Jurkat, Clone E6-1 (cell line): Measurements from ENCODE around the gene EEIG1. TPM values are rescaled to one million over a fixed set of nuclear protein-coding genes. Genes with fewer than 3 reads are reported as not detected.
A peak's percentile ranks its signal among the peaks of the same experiment; 100 is the strongest.
"Not testable (repeated sequence)": the region's sequence is repeated elsewhere in the genome, so short reads cannot be mapped to it uniquely, and the experiment has no call there.

Experiments used
- DNase-seq: peaks from one replicate; pipeline ENCODE4 v3.0.0-alpha.2; 2011; ENCODE audit warnings: low read depth, low spot score
- H3K4me3 ChIP-seq: 2 replicates; pipeline ENCODE4 v1.5.1; 2011; ENCODE audit warnings: mild to moderate bottlenecking, low read length, control low read depth, moderate library complexity
- polyA plus RNA-seq: library from polyadenylated mRNA; unstranded; fragments of >200 nt; gene quantifications from one replicate; pipeline ENCODE4 v1.2.1, GENCODE V29; 2012; ENCODE audit warnings: missing spikeins; ENCODE audit not compliant: insufficient read length, insufficient read depth

The EEIG1 gene
- polyA plus RNA-seq, result 20.4 TPM

GRCh38 chr9:127980706-127981558 is at the start of gene EEIG1:
EEIG1 (minus strand) TSS chr9:127980989; CDS start chr9:127980137, 852 bp downstream.
- DNase-seq, result peak; percentile 85

DNA sequence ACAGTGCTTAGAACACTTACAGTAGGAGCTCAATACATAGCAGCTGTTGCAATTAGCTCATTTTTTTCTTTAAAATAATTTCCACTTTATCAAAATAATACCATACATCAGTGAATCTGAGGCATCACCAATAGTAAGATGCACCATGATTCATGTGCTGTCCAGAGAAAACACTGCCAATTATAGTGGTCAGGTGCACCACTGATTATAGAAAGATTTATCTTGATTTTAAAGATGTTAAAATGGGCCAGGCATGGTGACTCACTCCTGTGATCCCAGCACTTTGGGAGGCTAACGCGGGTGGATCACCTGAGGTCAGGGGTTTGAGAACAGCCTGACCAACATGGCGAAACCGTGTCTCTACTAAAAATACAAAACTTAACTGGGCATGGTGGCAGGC is 46.9 kb upstream of the EEIG1 start:
- H3K4me3 ChIP-seq, result no peak overlapping the region
- no peak for DNase-seq

More at GRCh38 chr9:127980706-127981558, at the start of gene EEIG1:
- H3K4me3 ChIP-seq, result peak within 1 kb of the TSS; percentile 66

DNA sequence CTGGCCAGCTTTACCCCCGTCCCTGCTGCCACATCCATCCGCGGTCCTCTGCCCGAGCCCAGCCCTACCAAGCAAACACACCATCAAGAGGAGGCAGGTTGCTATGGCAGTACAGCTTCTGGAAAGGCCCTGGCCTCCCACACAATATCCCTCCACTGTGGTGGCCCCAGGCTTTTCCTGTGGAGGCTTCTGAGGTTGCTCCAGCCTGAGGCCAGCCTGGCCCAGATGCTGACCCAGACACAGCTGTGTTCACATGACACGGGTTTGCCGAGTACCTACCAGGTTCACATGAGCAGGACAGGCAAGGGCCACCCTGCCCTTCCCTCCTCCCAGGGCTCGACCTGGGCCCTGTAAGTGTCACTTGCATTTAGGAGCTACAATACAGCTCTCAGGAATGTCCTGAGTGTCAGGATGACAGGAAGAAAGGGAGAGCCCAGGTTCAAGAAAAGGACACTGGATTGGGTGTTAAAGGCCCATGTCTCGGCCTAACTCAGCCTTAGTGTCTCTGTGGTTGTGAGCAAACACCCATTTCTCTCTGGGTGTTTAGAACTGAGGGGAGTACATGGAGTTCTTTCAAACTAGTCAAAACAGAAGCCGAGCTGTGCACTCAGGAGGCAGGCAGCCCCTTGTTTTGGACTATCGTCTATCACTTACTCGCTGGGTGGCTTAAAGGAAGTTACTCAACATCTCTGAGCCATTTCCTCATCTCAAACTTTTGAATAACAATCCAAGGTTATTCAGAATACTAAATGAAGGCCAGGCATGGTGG is 46.2 kb upstream of the EEIG1 start:
- DNase-seq, result peak; percentile 54
- peak overlapping the region; percentile 36 for H3K4me3 ChIP-seq

DNA sequence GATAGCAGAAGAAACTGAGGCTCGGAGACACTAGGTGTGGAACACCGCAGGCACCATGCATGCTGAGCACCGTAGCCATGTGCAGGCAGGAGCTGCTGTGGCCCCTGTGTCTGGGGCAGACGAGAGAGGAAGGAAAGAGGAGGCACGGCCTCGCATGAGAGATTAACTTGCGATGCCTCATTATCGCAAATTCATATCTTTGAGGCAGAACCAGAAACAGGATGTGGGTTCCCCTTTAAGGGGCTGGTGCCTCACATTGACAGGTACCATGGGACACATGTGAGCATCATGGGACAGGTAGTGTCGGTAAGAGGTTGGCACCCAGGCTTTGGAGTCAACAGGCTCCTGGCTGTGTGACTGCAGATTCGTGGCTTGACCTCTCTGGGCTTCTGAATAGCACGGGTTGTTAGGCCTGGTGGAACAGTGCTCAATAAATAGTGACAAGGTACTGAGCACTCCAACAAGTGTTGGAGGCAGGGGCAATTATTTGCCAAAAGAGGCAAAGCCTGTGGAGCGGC is 45.5 kb upstream of the EEIG1 start:
- peak overlapping the region; percentile 36 for H3K4me3 ChIP-seq
- peak; percentile 98 for DNase-seq

DNA sequence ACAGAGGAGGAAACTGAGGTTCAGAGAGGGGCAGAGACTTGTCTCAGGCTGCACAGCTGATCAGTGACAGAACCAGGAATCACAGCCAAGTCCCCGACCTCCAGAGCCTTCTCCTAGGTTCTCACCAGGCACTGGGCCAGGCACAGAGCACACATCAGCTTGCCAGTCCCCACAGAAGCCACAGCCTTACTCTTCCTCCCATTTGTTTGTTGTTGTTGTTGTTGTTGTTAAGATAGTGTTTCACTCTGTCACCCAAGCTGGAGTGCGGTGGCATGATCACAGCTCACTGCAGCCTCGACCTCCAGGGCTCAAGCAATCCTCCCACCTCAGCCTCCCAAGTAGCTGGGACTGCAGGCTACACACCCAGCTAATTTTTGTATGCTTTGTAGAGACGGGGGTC is 44.9 kb upstream of the EEIG1 start:
- H3K4me3 ChIP-seq, result peak overlapping the region; percentile 36
- no peak for DNase-seq

DNA sequence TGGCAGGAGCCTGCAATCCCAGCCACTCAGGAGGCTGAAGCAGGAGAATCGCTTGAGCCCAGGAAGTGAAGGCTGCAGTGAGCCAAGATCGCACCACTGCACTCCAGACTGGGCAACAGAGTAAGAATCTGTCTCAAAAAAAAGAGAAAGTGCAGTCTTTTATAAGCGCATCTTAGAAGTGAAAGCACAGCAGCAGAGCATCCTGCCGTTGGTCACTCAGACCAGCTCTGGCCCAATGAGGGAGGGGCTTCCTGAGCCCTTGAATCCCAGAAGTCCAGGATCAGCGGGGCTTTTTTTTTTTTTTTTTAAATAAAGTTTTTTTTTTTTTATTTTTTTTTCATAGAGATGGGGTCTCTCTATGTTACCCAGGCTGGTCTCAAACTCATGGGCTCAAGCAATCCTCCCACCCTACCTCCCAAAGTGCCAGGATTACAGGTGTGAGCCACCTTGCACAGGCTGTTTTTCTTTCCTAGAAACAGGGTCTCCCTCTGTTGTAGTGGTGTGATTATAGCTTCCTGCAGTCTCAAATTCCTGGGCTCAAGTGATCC is 44.0 kb upstream of the EEIG1 start:
- H3K4me3 ChIP-seq, result no peak overlapping the region
- no peak for DNase-seq

DNA sequence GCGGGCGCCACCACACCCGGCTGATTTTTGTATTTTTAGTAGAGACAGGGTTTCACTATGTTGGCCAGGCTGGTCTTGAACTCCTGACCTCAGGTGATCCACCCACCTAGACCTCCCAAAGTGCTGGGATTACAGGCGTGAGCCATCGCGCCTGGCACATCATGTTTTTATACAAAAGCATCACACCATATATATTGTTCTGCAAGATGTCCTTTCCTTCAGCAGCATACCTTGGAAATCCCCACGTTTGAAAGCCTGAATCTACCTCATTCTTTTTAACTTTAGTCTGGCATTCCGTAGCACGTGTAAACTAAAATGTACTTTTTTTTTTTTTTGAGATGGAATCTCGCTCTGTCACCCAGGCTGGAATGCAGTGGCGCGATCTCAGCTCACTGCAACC is 42.9 kb upstream of the EEIG1 start:
- DNase-seq, H3K4me3 ChIP-seq: not testable (repeated sequence)

- DNase-seq, result no peak
- no peak overlapping the region for H3K4me3 ChIP-seq
Observed at GRCh38 chr9:128022886-128023285, 42.1 kb upstream of the EEIG1 start.

- H3K4me3 ChIP-seq, result no peak overlapping the region
- no peak for DNase-seq
Observed at GRCh38 chr9:128021098-128021497, 40.3 kb upstream of the EEIG1 start.

- H3K4me3 ChIP-seq, result no peak overlapping the region
- no peak for DNase-seq
Observed at GRCh38 chr9:128020692-128021091, 39.9 kb upstream of the EEIG1 start.

DNA sequence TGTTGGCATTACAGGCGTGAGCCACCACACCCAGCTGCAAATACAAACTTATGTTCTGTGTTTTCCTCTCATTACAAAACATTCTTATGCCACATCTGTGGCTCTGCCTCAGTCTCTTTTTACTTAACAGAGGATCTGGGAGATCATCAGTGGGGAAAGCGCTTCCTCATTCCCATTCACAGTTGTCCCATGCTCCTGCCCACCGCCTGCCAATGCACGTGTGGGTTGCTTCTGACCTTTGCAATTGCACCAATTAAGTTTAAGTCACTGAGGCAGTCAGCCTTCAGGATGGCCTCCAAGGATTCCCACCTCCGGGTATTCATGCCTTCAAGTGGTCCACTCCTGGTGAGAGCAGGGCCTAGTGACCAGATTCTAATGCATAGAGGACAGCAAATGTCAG is 34.9 kb upstream of the EEIG1 start:
- DNase-seq, result no peak
- H3K4me3 ChIP-seq, result no peak overlapping the region

DNA sequence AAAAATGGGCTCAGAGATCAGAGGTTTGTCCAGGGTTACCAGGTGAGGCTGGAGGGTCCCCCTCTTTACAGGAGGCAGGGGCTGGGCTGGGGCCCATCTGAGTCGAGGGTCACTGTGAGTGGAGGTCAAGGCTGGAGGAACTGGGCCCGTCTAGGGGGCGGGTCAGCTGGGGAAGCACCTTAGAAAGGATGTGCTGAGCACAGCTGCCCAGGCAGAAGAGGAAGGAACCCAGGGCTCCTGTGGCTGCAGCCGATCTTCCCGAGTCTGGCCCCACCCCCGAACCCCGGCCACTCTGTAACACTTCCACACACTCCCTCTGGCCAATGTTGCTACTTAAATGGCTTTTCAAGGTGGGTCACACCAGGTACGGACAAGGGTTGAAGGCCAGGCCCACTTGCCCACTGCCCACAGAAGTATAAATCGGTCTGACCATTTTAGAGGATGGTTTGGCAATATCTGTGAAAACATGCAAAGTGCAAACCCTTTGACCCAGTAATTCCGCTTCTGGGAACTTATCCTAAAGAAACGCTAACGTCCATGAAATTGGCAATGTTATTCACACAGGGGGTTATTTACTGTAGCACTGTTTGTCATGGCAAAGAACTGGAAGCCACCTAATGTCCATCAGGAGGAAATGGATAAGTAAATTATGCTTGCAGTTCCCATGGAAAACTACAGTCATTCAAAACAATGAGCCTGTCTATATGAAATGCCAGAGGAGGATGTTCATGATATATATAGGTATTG is 30.5 kb upstream of the EEIG1 start:
- H3K4me3 ChIP-seq, result no peak overlapping the region
- DNase-seq, result no peak

DNA sequence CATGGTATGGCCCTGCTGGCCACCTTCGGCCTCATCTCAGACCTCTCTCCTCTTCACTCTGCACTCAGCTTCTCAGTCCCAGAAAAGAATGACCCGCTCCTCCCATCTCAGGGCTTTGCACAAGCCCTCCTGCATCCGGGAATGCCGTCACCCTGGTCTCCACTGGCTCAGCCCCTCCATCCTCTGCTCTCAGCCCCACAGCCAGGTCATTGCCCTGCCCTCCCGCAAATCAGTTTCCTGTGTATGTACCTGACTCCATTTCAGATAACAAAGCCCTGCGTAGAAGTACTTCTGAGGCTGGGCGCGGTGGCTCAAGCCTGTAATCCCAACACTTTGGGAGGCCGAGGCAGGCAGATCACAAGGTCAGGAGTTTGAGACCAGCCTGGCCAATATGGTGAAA is 28.9 kb upstream of the EEIG1 start:
- no peak for DNase-seq
- H3K4me3 ChIP-seq, result no peak overlapping the region

DNA sequence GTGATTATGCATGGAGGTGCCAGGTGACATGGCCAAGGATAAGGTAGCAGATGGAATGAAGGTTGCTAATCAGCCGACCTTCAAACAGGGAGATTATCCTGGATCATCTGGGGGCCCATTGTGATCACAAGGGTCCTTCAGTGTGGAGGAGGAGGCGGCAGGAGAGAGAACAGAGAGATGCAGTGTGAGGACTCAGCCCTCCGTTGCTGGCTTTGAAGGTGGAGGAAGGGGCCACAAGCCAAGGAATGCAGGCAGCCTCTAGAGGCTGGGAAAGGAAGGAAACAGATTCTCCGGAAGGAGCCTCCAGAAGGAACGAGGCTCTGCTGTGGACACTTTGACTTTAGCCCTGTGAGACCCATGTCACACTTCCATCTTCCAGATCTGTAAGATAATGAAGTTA is 27.4 kb upstream of the EEIG1 start:
- peak overlapping the region; percentile 28 for H3K4me3 ChIP-seq
- no peak for DNase-seq

DNA sequence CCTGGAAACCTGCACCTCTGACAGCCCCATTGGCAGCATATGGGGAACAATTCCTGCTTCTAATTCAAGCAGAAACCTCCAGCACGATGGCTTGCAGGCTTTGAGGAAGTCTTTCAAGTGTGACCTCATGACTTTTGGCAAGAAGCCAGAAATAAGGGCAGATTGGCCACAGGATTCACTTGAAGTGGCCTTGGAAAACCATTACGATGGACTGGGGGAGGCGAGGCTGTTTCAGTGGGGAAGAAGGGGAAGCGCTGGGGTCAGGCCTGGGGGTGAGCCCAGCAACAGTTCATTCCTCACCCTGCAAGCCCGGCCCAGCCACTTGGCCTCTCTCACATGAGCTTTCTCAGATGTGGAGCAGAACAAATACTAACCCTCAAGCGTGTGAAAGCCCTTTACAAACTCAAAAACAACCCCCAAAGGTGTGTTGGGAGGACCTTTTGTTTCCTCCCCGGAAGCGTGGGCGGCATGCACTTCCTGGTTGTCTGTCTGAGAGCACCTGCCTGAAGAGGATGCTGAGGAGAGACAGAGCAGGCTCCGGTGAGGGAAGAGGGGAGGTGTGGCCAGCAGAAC is 26.9 kb upstream of the EEIG1 start:
- DNase-seq, result peak; percentile 86
- H3K4me3 ChIP-seq, result peak overlapping the region; percentile 28

DNA sequence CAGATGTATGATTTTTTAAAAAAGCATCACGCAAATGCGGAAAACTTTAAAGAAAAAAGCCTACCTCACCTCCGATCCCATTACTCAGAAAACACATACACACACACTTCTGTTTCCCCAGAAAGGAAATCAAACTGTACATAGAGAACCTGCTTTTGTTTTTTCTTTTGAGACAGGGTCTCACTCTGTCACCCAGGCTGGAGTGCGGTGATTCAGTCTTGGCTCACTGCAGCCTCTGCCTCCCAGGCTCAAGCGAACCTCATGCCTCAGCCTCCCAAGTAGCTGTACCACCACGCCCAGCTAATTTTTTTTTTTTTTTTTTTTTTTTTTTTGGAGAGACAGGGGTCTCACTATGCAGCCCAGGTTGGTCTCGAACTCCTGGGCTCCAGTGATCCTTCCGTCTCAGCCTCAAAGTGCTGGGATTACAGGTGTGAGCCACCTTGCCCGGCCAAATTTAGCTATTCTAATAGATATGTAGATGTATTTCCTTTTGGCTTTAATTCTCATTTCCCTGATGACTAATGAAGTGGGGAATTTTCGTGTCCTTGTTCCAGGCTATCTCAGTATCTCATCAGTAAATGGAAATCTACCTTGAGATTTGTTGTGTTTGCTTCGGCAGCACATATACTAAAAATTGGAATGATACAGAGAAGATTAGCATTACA is 25.7 kb upstream of the EEIG1 start:
- no peak for DNase-seq
- no peak overlapping the region for H3K4me3 ChIP-seq

- no peak overlapping the region for H3K4me3 ChIP-seq
- DNase-seq, result no peak
Observed at GRCh38 chr9:128005923-128006322, 25.1 kb upstream of the EEIG1 start.

GRCh38 chr9:128003966-128004604 is 23.3 kb upstream of the EEIG1 start:
- DNase-seq, result no peak
- H3K4me3 ChIP-seq, result no peak overlapping the region
